Common myeloid progenitor, CD34-positive (primary cell): ENCODE results near the gene VWDE.

Source experiments
- CTCF ChIA-PET: fragments of 350-600 bp; sonication (Branson Sonifier 250); formaldehyde crosslinking; loops from one replicate; lab custom pipeline; 2021; ENCODE audit warnings: antibody characterized with exemption; lab: Charles Lee
- POLR2A ChIA-PET: fragments of 350-600 bp; sonication (Branson Sonifier 250); formaldehyde crosslinking; loops from one replicate; lab custom pipeline; 2021; ENCODE audit warnings: antibody characterized with exemption; lab: Charles Lee
- DNase-seq, 3 donors: peaks; one replicate each; pipeline versions ENCODE4 v3.0.0 to v3.0.0-alpha.2; 2013
- H3K27ac ChIP-seq, 2 experiments: 1 replicate in 1 of 2; 2 replicates in 1 of 2; pipeline ENCODE4 v1.7.0; 2013; ENCODE audit warnings: inconsistent platforms in 2 of 2, low read length in 2 of 2, mild to moderate bottlenecking in 2 of 2, low read depth in 1 of 2, moderate library complexity in 1 of 2; ENCODE audit not compliant: severe bottlenecking in 2 of 2, insufficient read depth in 1 of 2, poor library complexity in 1 of 2
- H3K27me3 ChIP-seq, 5 experiments: replicated peaks in 2 of 5; 1 replicate in 3 of 5; 2 replicates in 2 of 5; pipeline versions ENCODE4 v1.6.1 to v1.7.0; 2013; ENCODE audit warnings: low read length in 4 of 5, mild to moderate bottlenecking in 2 of 5, moderate library complexity in 2 of 5, inconsistent platforms in 1 of 5; ENCODE audit not compliant: insufficient read depth in 5 of 5, control insufficient read depth in 4 of 5
- H3K36me3 ChIP-seq, 4 experiments: 1 replicate in 2 of 4; 2 replicates in 2 of 4; pipeline versions ENCODE4 v1.6.1 to v1.7.0; 2013; ENCODE audit warnings: low read length in 3 of 4, control low read depth in 1 of 4, mild to moderate bottlenecking in 1 of 4; ENCODE audit not compliant: control insufficient read depth in 4 of 4, insufficient read depth in 4 of 4
- H3K4me1 ChIP-seq, 4 experiments: 1 replicate in 3 of 4; 2 replicates in 1 of 4; pipeline versions ENCODE4 v1.6.1 to v1.7.1; 2013; ENCODE audit warnings: low read length in 3 of 4, mild to moderate bottlenecking in 3 of 4, control low read depth in 1 of 4, inconsistent platforms in 1 of 4, moderate library complexity in 1 of 4; ENCODE audit not compliant: control insufficient read depth in 4 of 4, insufficient read depth in 4 of 4; ENCODE audit errors: control extremely low read depth in 1 of 4
- H3K4me3 ChIP-seq, 7 experiments: 1 replicate in 4 of 7; 2 replicates in 3 of 7; pipeline versions ENCODE4 v1.5.1 to v1.7.0; 2013; ENCODE audit warnings: mild to moderate bottlenecking in 7 of 7, low read length in 6 of 7, moderate library complexity in 6 of 7, inconsistent platforms in 2 of 7, low read depth in 2 of 7, control low read depth in 1 of 7; ENCODE audit not compliant: insufficient read depth in 4 of 7, control insufficient read depth in 1 of 7; ENCODE audit errors: extremely low read depth in 1 of 7
- H3K9me3 ChIP-seq, 5 experiments: 1 replicate in 4 of 5; 2 replicates in 1 of 5; pipeline versions ENCODE4 v1.6.1 to v1.7.1; 2013; ENCODE audit warnings: low read length in 4 of 5, mild to moderate bottlenecking in 2 of 5, inconsistent platforms in 1 of 5, low read depth in 1 of 5, moderate library complexity in 1 of 5; ENCODE audit not compliant: control insufficient read depth in 4 of 5, insufficient read depth in 2 of 5; ENCODE audit errors: control extremely low read depth in 1 of 5
- WGBS: methylation state at CpG from one replicate; pipeline ENCODE4 v1.1.5; 2013; ENCODE audit not compliant: insufficient coverage; 5-methylcytosine and 5-hydroxymethylcytosine counted together

Gene VWDE

DNA sequence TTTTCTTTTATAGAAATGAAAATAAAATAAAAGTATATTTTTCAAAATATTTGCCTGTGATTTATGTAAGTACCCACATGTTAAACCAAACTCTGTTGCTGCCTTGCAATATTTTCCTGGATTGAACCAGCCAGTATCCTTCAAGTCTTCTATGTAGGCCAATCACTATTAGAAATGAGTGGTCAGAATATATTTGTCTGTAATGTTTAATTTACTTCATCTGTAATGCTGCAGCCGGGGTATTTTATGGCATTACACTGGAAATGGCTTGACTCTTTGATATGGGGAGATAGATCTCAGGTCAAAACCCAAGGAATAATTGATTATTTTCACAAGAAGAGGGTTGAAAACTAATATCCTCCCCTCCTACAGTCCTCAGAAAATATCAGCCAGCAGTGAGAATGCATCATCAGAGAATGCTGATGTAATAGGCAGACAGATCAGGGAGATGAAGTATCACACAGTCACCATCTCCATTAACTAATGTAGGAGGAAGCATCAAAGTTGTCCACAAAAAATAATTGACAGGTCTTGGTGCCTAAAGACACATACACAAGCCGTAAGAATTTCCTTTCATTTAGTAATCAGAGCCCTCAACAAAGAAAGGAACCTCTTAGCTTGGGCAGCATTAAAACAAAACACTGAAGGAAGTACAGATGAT lies 82.5 kb downstream of the VWDE start:
- Histone ChIP-seq H3K27me3 (no peaks in the 10 kb centered on the region), H3K27ac (no peak overlapping the region), H3K4me1 (no peaks in the 10 kb centered on the region), H3K9me3 (no peaks in the 10 kb centered on the region), H3K36me3 (no peaks in the 10 kb centered on the region), H3K4me3 (no peak overlapping the region)
- DNase-seq = no peak
- ChIA-PET CTCF (interaction anchor here (1.4 to 2.8 kb wide), 3 partner anchors 10 to 488 kb away, joined by 3 to 8 read pairs (median 8); no protein-coding TSS in a partner anchor), POLR2A (no interaction called here)
- WGBS = 80% methylated on average over 1 of the region's 2 CpGs

DNA sequence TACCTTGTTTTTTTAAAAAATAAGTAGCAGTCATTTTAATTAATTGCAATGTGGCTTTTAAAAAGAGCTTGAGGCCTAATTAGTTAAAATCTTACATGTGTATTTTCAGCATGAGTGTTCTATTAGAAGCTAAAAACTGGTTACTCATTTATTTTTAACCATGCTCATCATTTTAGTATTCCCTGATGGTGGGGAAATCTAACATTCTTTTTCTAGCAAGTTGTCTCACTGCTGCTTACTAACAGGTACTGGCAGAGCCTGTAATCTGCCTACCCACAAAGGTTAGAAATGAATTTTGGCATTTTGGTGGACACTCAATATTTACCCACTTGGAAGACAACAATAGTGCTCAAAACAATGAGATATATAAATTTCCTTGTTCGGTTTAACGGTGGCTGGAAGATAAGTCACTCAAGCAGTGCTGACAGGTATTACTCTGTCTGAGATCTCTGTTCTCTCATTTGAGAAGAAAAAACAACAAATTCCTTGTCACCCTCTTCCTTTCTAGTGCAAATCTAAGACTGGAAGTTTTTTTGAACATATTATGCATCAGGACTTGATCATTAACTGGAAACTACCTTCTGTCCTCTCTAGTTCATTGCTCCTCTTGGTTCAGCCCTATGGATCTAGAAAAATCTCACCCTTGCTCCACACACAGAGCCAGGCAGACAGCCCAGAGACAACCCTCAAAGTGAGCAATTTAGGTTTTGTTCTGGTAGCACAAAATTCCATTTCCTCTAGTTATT lies 83.3 kb downstream of the VWDE start:
- 100% methylated on average over 1 of the region's 2 CpGs for WGBS
- ChIA-PET CTCF (no interaction called here), POLR2A (no interaction called here)
- Histone ChIP-seq H3K4me1 (no peaks in the 10 kb centered on the region), H3K9me3 (no peaks in the 10 kb centered on the region), H3K4me3 (no peak overlapping the region), H3K27me3 (no peaks in the 10 kb centered on the region), H3K36me3 (no peaks in the 10 kb centered on the region), H3K27ac (no peak overlapping the region)
- no peak for DNase-seq

DNA sequence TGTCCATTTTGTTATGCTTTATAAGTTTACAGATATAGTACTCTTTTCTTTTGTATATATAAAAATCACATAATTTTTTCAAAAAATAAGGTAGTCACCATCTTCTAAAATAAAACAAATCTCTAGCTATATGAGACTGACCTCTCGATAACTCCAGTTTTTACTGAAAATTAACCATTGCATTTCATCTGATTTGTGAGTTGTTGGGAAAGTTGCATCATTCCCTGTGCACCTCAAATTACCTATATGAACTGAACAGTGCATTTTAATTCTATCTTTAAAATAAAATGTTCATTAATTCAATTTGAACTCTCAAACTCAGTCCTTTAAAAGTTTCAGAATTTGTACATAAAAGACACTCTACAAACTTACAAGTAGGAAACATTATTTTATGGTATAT lies 86.0 kb downstream of the VWDE start:
- no peak for DNase-seq
- no peaks in the 10 kb centered on the region for H3K9me3 ChIP-seq
- H3K27ac ChIP-seq = no peak overlapping the region
- H3K4me3 ChIP-seq = no peak overlapping the region
- H3K27me3 ChIP-seq = no peaks in the 10 kb centered on the region
- WGBS = no CpG with 5 or more reads among the region's 1 CpG
- POLR2A ChIA-PET = no interaction called here
- no peaks in the 10 kb centered on the region for H3K36me3 ChIP-seq
- CTCF ChIA-PET = interaction anchor here (1.7 kb wide), 1 partner anchor 10 kb away, joined by 3 read pairs; no protein-coding TSS in a partner anchor
- H3K4me1 ChIP-seq = no peaks in the 10 kb centered on the region

DNA sequence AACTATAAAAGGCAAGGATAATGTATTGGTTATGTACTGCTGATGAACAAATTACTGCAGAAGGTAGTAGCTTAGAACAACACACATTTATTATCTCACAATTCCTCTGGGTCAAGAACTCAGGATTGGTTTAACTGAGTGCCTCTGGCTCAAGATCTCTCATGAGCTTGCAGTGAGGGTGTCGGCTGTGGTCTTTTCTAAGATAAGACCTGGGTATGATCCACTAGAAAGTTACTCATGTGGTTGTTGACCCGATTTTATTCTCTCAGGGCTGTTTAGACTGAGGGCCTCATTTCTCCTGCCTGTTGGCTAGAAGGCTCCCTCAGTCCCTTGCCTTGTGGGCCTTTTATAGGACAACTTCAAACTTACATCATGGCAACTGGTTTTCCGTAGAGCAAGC lies 86.7 kb downstream of the VWDE start:
- 94% methylated on average over 2 of the region's 3 CpGs for WGBS
- POLR2A ChIA-PET = no interaction called here
- CTCF ChIA-PET = no interaction called here

DNA sequence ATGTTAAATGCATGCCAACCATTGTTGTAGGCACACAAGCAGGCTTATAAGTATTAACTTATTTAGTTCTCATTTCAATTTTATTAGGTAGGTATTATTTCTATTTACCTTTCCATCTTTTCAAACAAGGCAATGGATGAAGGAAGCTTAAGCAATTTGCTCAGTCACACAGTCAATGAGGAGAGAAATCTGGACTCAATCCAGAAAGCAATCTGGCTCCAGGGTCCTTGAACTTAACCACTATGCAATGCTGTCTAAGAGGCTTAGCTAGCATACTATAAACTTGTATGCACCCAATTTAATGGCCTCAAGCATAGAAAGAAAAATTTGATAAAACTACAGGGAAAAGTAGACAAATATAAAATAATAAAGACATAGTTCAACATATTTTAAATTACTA lies 88.6 kb downstream of the VWDE start:
- no peaks in the 10 kb centered on the region for H3K36me3 ChIP-seq
- no peaks in the 10 kb centered on the region for H3K4me1 ChIP-seq
- H3K27me3 ChIP-seq = no peaks in the 10 kb centered on the region
- CTCF ChIA-PET = no interaction called here
- no peak overlapping the region for H3K27ac ChIP-seq
- H3K4me3 ChIP-seq = no peak overlapping the region
- DNase-seq = no peak
- H3K9me3 ChIP-seq = no peaks in the 10 kb centered on the region
- POLR2A ChIA-PET = no interaction called here

More for the DNA sequence above, 86.7 kb downstream of the VWDE start:
- Histone ChIP-seq H3K4me3 (no peak overlapping the region), H3K4me1 (no peaks in the 10 kb centered on the region), H3K27me3 (no peaks in the 10 kb centered on the region), H3K27ac (no peak overlapping the region), H3K36me3 (no peaks in the 10 kb centered on the region), H3K9me3 (no peaks in the 10 kb centered on the region)
- DNase-seq = no peak

DNA sequence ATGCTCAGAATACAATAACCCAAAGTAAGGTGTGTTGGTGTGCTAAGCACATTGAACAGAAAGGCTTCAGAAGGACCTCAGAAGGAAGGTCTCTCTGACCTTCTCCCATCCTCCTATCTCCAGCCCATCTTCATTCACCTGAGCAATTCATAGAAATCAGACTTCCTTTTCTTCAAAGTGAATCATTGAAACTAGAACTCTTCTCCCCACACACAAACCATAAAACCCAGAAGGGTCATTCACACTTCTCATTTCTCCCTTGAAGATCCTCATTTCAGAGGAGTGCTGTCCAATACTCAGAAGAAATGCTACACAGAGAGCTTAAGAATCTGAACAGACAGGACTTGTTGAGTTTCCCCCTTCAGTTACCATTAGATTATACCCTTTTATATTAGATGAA lies 89.5 kb downstream of the VWDE start:
- no peak for DNase-seq
- no peak overlapping the region for H3K4me3 ChIP-seq
- ChIA-PET CTCF (no interaction called here), POLR2A (no interaction called here)
- H3K27me3 ChIP-seq = no peaks in the 10 kb centered on the region
- no peak overlapping the region for H3K27ac ChIP-seq
- no peaks in the 10 kb centered on the region for H3K9me3 ChIP-seq
- H3K36me3 ChIP-seq = no peaks in the 10 kb centered on the region
- H3K4me1 ChIP-seq = no peaks in the 10 kb centered on the region

DNA sequence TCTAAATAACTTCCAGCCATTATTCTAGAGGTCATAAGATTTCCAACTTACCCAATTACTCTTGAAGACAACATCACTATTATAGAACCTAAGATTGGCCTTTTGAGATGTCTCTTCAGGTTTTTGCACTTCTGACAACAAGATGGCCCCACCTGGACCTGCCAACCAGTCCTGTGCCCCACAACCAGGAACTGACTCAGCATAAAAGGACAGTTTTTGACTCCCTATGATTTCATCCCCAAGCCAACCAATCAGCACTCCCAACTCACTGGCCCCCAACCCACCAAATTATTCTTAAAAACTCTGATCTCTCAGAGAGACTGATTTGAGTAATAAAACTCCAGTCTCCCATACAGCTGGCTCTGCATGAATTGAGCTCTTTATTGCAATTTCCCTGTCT lies 98.2 kb downstream of the VWDE start:
- Histone ChIP-seq H3K27me3 (no peaks in the 10 kb centered on the region), H3K9me3 (peaks cover 0 to 5% (median 0%) of the 10 kb centered on the region in 5 experiments), H3K4me1 (no peaks in the 10 kb centered on the region), H3K36me3 (no peaks in the 10 kb centered on the region), H3K27ac (no peak overlapping the region), H3K4me3 (no peak overlapping the region)
- ChIA-PET CTCF (no interaction called here), POLR2A (no interaction called here)
- no peak for DNase-seq
